ENCODE measurements around the gene ANKRD29. TPM values are rescaled to one million over a fixed set of nuclear protein-coding genes. Genes with fewer than 3 reads are reported as not detected.
"Not testable (repeated sequence)": the region's sequence is repeated elsewhere in the genome, so short reads cannot be mapped to it uniquely, and the experiment has no call there.

The ANKRD29 gene
- total and polyA plus RNA-seq, 2 of the 4 experiments (the other 2 are of a cell fraction), result 0.18 to 0.31 TPM

DNA sequence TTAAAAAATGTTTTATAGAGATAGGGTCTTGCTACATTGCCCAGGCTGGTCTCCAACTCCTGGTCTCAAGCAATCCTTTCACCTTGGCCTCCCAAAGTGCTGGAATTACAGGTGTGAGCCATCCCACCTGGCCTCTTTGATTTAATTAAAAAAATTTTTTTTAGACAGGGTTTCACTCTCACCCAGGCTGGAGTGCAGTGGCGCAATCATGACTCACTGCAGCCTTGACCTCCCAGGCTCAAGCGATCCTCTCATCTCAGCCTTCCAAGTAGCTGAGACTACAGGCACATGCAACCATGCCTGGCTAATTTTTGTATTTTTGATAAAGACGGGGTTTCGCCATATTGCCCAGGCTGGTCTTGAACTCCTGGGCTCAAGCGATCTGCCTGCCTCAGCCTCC is 26.3 kb downstream of the ANKRD29 start:
- H3K27ac ChIP-seq (ENCODE audit: insufficient read depth, low read length); H3K4me1 ChIP-seq (ENCODE audit: control insufficient read depth, insufficient read depth, low read length); H4K20me1 ChIP-seq (ENCODE audit: insufficient read depth, low read length); H3K18ac ChIP-seq (ENCODE audit: low read depth, low read length); H3K9me1 ChIP-seq (ENCODE audit: insufficient read depth, low read length); H4K91ac ChIP-seq (ENCODE audit: insufficient read depth, low read depth, low read length); H3K14ac ChIP-seq (replicated peaks; ENCODE audit: low read depth, low read length); H2AFZ ChIP-seq (replicated peaks; ENCODE audit: low read length, poor library complexity); POLR2A ChIA-PET (ENCODE audit: unreplicated experiment); H2AK5ac ChIP-seq (ENCODE audit: low read depth, low read length); CTCF ChIA-PET; H3K4ac ChIP-seq (ENCODE audit: low read depth, low read length); H2BK15ac ChIP-seq (ENCODE audit: low read depth, low read length); H3K9ac ChIP-seq (ENCODE audit: low read depth, low read length); H3K79me1 ChIP-seq (ENCODE audit: low read depth in 1 of 2, low read length in 2 of 2); H4K5ac ChIP-seq (ENCODE audit: low read depth, low read length); intact Hi-C loops (cut with micrococcal nuclease); H3K23ac ChIP-seq (ENCODE audit: low read depth, low read length); H4K8ac ChIP-seq (ENCODE audit: low read depth in 2 of 2, low read length in 2 of 2); H2AK9ac ChIP-seq (replicated peaks; ENCODE audit: low read depth, low read length, poor library complexity); H3K9me3 ChIP-seq (ENCODE audit: control insufficient read depth, insufficient read depth, low read length); H2BK20ac ChIP-seq (ENCODE audit: low read depth, low read length); dilution Hi-C loops (cut with HindIII; ENCODE audit: low sequenced_read_pairs, unreplicated experiment); H3K4me3 ChIP-seq (ENCODE audit: insufficient read depth, low read depth, low read length); in situ Hi-C loops (cut with MboI; ENCODE audit: low sequenced_read_pairs); H3K4me2 ChIP-seq (ENCODE audit: low read depth, low read length); H2BK5ac ChIP-seq (ENCODE audit: low read depth, low read length, poor library complexity, severe bottlenecking); H3K56ac ChIP-seq (ENCODE audit: extremely low read depth, insufficient read depth, low read length); H3K36me3 ChIP-seq (ENCODE audit: control insufficient read depth, insufficient read depth, low read length); H3K27me3 ChIP-seq (ENCODE audit: control insufficient read depth, insufficient read depth, low read length); DNase-seq; ATAC-seq (ENCODE audit: low read depth); H2BK120ac ChIP-seq (ENCODE audit: low read depth, low read length); BruUV-seq (replicated peaks): not testable (repeated sequence)
- WGBS, 2 experiments (ENCODE audit: extremely low coverage in 2 of 2, insufficient read length in 1 of 2), result no CpG with 5 or more reads among the region's 5 CpGs
- TF ChIP-seq CEBPB (IDR thresholded peaks at IDR 0.05; ENCODE audit: low read depth, low read length), result peak; percentile 53; the same call in 1 of the 2 replicates

Measured in IMR-90 (cell line).